Measurements from ENCODE around the gene NGFR.
A peak's percentile ranks its signal among the peaks of the same experiment; 100 is the strongest.

The NGFR gene

DNA sequence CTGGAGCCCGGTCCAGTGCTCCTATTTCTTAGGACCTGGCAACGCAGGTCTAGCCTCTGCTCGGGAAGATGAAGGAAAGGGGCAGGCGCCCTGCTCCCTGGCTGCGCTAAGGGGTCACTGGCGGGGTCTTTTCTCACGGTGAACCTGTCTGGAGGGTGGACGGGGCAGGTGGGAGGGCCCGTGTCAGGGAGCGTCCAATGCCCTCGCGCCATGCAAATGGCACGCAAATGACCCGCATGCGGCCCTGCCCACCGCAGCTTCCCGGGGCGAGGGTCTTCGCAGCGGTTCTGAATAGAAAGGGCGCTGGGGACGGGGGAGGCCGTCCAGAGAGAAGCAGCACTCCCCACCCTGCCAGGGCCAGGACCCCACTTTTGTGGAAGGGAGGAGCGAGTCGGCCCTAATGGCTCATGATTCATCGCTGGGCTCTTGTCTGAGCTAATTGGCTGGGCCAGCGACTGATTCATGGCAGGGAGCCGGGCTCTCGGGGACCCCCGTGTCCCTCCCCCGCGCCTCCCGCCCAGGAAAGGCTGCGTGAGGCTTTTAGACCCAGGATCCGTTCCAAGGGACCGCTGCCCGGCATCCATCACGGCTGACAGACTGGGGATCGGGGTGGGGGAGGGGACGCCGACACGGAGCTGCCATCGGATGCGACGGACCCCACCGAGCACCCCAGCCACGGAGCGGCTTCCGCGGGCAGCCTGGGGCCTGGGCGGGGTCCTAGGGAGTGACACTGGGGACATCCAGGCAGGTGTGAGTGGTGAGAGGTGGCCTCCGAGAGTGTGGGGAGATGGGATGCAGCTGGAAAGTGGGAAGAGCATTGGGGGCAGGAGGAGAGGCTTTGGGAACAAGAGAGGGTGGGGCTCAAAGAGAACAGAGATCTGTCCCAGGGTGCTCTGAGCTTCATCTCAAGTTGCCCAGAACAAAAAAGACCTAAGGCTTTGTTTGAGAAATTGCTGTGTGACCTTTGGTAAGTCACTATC lies 25.0 kb upstream of the NGFR start:
- DNase-seq = no peak

DNA sequence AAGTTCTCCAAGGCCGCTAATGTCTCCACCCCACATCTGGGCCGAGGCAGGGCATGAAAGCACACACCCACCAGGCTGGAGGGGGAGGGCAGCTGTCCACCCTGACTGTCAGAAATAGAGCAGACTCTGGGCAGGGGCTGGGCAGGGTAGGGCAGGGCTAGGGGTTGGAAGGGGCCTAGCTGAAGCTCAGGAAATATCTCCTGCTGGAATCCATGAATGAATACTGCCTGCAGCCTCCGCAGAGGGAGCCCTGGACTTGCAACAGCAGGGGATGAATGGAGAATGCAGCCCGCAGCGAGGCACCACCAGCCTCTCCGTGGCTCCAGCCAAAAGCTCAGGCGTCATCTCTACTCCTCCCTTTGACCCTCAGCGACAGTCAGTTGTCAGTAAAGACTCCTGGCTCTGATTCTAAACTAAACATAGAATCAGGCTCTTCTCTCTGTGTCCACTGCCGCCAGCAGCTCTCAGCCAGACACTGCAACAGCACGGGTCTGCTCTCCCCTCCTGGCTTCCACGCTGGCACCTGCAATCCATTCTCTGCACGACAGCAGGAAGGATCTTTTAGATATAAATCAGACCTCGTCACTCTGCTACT lies 23.9 kb upstream of the NGFR start:
- DNase-seq = no peak

DNA sequence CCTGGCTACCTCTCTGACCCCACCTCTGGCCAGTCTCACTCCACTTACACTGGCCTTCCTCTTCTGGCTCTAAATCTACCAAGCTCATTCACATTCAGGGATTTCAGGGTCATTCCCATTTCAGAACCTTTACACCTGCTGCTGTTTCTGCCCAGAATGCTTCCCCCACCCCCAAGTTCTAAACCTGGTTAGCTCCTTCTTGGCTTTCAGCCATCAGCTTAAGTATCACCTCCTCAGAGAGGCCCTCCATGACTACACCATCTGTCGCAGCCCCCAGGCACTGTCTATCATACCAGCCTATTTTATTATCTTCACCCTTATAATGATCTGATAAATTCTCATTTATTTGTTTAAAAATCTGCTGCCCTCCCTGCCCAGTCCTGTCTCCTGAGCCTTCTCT lies 23.3 kb upstream of the NGFR start:
- DNase-seq = no peak

DNA sequence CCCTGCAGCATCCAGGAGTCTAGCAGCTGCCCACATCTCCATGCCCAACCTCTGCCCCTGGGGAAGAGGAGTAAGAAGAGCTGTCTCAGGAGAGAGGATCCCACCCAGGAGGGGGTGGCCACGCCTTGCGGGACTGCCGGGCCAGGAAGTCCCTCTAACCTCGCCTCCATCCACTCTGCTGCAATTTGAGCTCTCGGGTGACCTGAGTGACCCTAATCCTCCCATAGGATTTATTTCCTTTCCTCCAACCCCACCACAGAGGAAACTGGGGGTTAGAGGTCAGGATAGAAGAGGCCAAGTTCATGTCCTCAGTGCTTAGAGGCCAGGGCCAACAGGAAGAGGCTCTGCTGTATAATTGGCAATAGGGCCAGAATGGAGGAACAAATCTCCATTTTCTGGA lies 22.6 kb upstream of the NGFR start:
- DNase-seq = no peak

DNA sequence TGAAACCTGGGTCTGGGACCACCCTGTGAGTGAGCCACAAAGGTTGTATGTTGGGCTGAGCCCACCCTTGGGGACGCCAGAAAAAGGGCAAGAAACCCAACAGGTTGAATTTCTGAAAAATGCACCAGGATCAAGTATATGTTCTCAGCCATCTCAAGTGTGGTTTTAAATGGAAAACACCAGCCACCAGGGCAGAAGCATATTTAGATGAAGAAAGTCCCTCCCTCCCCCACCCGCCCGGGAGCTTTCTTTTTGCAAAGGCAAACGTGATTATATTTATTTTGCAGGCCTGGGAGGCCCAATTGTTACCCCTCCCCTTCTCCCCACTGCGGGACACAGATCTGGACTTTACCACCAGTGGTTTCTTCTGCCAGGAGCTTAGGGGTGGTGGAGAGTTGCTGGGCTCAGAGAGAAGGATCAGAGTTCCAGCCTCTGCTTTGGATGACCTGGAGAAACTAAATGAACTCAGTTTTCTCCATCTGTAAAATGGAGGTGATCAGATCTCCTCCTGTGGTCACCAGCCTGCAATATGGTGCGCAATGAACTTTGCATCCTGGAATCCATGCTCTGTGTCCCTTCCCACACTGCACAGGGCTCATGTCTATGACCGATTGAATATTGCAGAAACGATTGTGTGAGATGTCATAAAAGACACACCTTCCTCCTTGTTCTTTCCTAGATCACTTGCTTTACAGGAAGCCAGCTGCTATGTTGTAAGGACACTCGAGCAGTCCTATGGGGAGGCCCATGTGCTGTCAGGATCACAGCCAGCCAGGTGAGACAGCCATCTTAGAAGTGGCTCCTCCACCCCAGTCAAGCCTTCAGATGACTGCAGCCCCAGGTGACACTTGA lies 21.0 kb upstream of the NGFR start:
- DNase-seq = no peak

DNA sequence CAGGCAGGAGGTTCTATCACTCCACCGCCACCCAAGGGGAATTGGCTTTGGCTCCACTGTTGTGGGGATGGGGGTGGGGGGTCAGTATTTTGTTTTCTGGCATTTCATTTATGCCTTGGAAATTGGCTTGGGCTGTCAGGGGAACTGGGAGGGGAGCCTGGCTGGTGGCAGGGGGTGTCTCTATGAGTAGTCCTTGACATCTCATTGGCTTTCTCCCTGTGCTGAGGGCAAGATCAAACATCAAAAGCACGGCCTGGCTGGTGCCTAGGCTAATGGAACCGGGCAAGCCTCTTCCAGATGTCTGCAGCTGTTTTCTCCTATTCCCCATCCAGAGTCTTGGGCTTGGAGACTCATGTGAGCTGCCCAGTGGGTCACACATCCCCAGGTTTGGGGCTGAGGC lies 17.4 kb upstream of the NGFR start:
- no peak for DNase-seq

DNA sequence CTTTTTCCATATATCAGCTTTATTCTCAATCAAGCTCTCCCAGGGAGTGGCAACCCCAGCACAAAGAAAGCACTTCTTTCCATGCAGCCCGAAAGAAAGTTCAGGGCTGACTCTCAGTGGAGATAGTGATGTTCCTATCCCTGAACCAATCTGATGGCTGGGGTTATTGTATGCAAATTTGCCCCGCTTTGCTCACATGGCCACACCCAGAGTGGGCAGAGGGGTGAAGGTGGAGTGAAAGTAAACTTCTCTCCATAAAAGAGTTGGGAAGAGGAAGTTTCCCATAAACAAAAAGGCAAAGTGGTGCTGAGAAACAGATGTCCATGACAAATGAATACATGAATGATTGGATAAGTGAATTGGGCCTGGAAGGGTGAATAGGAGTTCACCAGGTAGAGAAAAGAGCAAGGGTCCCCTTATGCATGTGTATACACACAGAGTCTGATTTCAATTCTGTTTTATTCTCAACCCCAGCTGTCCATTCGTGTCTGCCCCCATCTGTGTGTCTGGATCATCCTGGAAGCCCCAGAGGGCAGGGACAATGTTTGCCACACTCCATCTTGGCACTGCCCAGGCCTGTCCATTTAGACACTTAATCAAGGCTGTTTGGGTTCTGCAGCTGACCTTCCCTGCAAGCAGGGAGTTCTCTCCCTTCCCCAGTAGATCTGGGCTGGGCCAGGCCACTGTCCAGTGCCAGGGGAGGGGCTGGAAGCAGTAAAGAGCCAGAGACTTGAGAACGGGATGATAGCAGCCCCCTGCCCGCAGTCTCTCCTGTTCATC lies 14.1 kb upstream of the NGFR start:
- DNase-seq = no peak

DNA sequence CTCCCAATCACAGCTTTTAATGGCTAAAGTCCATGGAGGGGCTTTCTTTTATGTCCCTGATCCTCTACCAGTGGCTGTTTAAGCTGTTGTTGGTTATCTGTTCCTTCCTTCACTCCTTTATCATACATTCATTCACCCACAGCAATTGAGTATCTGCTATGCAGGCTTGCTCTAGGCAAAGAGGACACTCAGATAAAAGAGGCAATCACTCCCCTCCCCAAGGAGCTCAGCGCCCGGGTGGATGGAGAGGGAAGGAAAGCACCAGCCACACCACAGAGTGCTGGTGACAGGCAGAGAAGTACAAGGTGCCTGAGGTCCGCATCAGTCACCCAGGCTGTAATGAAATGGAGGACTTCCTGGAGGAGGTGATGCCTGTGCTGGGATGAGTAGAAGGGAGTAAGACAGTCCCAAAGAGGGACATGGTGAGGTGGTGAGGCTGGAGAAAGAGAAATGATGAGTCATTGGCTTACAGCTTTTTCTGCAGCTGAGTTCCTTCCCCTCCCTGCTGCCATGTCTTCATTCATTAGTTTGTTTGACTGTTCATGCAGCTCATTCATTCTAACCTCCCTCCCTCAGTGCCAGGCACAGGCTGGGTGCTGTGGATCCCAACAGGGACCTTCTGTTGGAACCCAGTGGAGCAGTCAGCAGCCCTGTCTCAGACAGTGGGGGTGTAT lies 12.8 kb upstream of the NGFR start:
- DNase-seq = no peak

DNA sequence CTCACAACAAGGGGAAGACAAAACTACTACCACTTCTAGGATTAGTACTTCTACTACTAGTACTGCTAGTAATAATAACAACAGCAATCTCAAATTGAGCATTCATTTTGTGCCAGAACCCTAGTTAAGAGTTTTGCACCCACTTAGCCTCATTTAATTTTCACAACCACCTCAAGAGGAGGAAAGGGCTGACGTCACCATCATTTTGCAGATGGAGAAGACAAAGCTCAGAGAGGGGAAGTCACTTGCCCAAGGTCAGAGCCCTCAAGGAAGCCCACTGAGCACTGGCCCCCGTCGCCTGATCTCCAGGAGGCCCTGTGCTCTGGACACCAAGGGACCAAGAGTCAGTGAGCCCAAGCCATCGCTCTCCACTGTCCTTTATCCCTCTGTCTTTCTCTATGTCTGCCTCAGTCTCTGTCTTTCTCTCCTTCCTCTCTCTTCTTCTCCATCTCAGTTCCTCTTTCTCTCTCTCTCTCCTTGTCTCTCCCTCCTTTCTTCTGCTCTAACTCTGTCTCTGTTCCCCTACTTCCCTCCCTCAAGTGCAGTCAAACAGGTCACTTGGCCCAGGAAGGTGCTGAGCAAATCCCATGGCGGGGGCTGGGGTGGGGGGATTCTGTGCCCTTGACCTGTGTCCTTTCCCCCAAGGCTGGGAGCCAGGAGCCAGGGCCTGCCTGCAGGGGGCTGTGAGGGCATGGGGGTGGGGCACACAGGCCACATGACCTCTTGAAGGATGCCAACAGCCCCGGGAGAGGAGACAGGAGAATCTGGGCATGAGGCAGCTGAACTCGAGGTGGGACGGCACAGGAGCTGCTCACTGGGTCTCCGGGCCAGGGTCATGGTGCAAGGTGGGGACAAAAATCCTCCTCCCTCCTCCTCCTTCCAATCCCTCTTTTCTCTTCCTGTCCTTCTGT lies 11.2 kb upstream of the NGFR start:
- DNase-seq = no peak

DNA sequence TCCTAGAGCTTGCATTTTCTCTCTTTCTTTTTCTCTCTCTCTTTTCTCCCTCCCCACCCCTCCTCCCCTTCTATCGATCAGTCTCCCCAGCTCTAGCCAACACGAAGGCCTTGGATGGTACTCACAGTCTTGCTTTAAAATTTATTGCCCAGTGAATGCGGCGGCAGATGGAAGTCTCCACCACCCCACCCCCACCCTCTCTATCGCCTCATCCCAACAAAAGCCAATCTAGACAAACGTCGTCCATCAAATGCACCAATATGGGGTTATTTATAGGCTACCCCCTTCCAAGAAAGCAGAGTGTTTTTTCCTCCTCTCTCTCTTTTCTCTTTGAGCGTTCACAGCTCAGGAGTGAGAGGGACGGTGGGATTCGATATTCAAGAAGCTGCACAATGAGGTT lies 10.5 kb upstream of the NGFR start:
- DNase-seq = no peak

DNA sequence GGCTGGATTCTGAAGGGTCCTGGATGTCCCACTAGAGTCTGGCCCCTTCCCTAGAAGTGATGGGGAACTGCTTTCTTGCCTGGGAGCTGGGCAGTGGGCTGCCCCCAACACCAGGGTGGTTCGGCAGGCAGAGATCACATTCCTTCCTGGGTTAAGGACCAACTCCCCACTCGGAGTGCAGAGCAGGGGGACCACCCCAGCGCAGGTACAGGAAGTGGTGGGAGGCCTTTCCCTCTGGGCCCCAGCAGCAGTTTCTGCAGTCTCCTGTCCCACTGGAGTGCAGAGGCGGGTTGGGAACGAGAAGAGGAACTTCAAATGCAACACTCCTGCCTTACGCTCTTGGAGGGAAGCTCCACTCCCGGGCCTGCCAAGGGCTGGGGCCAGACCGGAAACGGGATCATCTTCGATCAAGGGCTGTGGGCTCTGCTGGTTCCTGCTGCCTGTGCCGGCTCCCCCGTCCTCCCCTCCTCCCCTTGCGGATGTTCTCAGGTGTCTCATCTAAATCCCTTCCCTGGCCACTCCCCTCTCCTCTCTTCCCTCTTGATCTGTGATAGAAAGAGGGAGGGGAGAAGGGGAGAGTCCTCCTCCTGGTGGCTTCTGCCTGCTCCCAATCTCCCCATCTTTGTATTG lies 9.0 kb upstream of the NGFR start:
- peak; percentile 82 for DNase-seq

DNA sequence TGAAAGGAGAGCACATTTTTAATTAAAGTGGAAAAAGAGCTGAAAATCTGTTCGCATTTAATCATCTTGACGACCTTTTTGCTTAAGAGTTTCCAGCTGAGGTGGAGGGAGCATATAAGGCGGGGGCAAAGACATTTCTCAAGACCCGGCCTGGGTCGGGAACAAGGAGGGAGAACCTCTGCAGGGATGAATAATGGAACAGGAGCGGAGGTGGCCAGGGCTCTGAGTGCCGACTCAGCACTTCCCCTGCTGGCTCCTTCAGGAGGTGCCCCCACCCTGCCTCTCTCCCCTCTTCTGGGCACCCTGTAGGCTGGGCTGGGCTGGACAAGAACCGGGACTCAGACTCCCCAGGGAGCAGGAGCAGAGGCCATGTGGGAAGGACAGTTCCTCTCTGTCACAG lies 7.9 kb upstream of the NGFR start:
- no peak for DNase-seq

DNA sequence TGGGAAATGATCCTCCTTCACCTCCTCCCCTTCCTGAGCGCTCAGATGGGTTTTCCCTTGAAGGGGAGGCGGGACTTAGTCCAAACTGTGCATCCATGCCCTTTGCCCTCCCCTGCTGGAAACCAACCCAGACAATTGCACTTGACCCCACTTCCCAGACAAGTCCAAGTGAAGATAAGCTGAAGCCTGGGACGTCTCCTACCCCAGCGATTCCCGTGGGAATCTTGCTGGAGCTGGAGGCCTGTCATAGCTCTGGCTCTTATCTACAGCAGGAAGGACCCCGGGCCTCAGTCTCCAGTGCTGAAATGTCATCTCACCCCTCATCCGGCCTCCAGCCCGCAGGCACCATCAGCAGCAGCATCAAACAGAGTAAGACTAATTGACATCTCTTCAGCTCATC lies 6.5 kb upstream of the NGFR start:
- no peak for DNase-seq

DNA sequence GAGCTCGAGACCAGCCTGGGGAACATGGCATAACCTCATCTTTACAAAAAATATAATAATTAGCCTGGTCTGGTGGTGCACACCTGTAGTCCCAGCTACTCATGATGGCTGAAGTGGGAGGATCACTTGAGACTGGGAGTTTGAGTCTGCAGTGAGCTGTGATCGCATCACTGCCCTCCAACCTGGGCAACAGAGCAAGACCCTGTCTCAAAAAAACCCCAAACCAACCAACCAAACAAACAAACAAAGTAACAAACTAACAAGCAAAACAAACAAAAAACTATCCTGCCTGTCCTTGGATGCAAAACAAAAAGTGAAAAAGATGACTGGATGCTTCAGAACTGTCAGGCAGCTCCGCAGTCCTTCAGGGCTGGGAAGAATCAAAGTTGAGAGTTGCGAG lies 5.7 kb upstream of the NGFR start:
- no peak for DNase-seq

DNA sequence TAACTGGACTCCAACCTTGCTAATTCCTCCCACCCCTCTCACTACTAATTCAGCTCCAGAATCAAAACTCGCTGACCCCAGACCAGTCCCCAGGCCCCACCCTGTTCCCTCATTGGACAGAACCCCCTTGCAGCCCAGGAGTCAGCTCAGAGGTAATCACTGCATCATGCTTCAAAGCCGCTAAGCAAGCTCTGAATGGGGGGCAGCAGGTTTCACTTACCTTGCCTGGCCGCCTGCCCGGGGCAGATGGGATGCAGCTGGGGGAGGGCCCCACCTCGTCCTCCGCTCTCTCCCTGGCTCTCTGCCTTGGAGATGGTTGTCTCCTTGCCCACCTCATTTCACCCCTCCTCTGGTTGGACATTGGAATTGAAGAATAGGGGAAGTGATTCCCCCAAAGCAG lies 4.8 kb upstream of the NGFR start:
- no peak for DNase-seq

DNA sequence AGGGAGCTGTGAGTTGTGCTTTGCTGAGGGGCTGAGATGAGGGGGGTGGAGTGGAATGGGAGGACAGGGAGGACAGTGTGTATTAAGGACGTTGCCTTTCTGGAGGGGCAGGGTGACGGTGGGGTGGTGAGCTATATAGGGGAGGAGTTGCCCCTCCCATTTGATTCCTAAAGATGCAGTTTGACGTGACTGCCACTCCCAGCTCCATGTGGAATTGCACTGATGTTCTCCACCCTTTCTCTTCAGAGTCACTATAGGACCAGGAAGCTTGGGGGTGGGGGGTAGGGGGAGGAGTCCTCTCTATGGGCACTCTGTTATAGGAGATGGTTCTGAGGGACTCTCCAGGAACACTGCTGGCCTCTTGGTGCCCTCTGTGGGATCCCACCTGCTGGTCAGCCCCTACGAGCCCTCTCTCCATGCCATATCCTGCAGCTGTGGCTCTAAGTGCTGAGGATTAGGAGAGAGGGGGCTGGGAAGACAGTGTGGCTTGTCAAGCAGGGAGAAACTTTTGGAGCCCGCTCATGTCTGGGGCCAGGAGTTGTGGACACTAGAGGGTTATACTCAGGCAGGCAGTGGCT lies 3.8 kb upstream of the NGFR start:
- no peak for DNase-seq

DNA sequence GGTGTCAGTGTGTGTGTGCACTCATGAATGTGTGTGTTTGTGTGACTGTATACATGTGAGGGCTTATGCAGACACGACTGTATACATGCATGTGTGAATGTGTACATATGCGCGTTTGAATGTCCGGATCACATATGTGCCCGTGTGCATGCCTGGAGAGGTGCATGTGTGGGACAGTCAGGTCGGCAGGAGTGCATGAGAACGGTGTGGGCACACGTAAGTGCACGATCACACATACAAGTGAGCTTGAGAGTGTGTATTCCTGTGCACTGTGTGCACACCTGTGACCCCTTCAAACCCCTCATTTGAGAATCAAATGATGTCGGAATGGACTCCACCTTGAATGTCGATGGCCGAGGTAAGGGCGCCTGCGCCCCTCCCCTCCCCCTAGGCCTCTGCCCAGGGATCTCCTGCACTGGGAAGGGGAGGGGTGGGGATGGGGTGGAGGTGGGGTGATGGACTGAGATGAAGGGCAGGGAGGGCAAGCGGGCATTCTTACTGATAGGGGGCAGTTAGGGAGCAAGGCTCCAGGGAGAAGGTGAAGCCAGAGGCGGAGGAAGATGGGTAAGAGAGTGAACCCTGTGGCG lies 601 bp upstream of the NGFR start:
- no peak for DNase-seq

DNA sequence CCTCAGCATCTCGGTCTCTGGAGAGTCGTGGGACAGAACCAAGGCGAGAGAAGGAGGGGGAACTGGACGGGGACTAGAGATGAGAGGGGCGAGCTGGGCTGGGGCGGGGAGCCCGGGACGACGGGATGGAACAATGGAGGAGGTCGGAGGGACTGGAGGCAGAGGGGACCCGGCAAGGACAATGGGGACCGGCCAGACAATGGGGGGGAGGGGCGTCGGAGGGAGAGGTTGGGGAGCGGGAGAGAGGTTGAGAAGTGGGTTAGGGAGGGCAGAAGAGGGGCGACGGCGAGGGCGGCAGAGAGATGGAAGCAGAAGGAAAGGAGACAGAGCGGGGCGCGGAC lies 719 bp downstream of the NGFR start:
- DNase-seq = no peak

DNA sequence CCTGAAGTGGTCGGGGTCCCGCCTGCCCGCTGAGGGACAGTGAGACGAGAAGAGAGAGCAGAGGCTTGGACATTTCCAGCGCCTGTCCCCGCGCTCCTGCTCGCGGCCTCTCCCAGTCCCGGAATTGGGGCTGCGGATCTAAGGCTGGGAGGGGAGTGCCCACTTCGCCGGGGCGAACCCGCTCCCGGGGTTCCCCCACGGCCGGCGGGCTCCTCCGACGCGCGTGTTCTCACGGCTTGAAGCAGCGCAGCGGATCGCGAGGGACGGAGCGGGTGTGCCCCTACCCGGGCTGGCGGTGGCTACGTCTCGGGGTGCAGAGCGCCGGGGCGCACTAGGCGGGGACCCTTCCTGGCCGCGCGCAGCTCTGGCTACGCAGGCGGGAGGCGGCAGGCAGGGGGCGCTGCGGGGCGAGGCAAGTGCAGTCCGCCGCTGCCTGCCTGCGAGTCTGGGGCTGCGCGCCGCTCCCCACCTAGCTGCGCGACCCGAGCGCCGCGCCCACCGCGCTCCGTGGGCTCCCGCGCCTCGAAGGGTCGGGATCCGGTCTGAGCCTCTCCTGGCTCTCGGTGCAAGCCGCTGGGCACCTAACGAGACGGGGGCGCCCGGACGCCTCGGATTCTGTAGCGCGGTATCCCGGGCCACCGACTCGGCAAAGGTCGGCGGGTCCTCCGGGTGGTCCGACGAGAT lies 1.2 kb downstream of the NGFR start:
- DNase-seq = peak; percentile 17

DNA sequence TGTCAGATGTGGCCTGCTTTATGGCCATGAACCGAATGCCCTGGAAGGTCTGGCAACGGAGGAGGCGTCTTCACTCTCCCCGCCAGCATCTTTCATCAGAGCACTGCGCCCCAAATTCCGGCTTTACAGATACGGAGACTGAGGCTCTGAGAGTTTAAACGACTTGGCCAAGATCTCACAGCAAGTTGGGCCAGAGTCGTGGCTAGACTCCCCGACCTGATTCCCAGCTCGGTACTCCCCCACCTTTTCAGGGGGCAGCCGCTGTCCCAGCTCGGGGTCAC lies 1.7 kb downstream of the NGFR start:
- no peak for DNase-seq
